Femur (tissue), 1 donor: ENCODE measurements around the gene DSG4.

ENCODE experiments used
- DNase-seq: peaks from one replicate; pipeline ENCODE4 v3.0.0-alpha.2; 2017

The DSG4 gene

GRCh38 chr18:31450409-31450808, 73.8 kb downstream of the DSG4 start:
- DNase-seq, result no peak

GRCh38 chr18:31451625-31452024, 75.0 kb downstream of the DSG4 start:
- DNase-seq, result no peak

GRCh38 chr18:31454066-31454708, 77.6 kb downstream of the DSG4 start:
- no peak for DNase-seq
